GM21526 (cell line): Measurements from ENCODE around the gene DTL.
"Not testable (repeated sequence)": the region's sequence is repeated elsewhere in the genome, so short reads cannot be mapped to it uniquely, and the experiment has no call there.

Source experiments
- ATAC-seq: cut with Tn5 transposase; IDR thresholded peaks from one replicate; pipeline ENCODE4 v1.9.1; 2021; ENCODE audit warnings: moderate library complexity; ENCODE audit not compliant: unreplicated experiment, low FRiP score

DTL gene, protein sequence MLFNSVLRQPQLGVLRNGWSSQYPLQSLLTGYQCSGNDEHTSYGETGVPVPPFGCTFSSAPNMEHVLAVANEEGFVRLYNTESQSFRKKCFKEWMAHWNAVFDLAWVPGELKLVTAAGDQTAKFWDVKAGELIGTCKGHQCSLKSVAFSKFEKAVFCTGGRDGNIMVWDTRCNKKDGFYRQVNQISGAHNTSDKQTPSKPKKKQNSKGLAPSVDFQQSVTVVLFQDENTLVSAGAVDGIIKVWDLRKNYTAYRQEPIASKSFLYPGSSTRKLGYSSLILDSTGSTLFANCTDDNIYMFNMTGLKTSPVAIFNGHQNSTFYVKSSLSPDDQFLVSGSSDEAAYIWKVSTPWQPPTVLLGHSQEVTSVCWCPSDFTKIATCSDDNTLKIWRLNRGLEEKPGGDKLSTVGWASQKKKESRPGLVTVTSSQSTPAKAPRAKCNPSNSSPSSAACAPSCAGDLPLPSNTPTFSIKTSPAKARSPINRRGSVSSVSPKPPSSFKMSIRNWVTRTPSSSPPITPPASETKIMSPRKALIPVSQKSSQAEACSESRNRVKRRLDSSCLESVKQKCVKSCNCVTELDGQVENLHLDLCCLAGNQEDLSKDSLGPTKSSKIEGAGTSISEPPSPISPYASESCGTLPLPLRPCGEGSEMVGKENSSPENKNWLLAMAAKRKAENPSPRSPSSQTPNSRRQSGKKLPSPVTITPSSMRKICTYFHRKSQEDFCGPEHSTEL

DNA sequence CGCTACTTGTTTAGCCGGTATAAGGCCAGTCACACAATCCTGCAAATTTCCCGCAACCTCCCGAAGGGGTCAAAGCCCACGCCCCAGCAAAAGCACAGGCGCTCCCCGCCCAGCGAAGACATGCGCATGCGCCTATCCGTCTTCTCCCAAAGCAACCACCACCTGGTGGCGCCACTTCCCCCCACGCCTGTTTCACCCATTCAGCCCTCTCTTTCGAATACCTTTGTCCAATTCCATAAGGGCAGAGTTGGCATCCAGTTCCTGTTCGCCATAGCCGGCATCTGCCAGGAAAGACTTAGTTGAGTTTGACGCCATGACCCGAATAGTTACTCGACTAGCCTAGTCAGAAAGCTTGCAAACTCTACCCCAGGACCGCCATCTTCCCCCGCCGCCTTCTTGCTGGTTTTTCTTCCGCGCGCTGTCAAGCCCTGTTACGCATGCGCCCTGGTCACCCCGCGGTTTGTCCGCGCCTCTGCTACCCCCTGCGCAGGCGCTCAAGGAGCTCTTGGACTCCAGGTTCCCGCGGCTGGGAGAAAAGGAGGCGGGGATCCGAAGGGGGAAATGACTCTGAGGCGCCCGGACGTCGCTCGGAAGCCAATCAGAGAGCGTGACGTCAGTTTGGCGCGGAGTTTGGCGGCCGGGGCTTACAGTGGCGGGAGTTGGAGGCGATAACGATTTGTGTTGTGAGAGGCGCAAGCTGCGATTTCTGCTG, at the start of gene DTL, which contains the start of gene INTS7:
Gene DTL (plus strand): TSS at position 626 of the 712 bp plus-strand sequence. CDS start 143 bp downstream, outside the sequence.
Gene INTS7 (minus strand): TSS at position 435 of the 712 bp plus-strand sequence. CDS start 120 bp downstream, at position 315.
- peak; percentile 72 for ATAC-seq

DNA sequence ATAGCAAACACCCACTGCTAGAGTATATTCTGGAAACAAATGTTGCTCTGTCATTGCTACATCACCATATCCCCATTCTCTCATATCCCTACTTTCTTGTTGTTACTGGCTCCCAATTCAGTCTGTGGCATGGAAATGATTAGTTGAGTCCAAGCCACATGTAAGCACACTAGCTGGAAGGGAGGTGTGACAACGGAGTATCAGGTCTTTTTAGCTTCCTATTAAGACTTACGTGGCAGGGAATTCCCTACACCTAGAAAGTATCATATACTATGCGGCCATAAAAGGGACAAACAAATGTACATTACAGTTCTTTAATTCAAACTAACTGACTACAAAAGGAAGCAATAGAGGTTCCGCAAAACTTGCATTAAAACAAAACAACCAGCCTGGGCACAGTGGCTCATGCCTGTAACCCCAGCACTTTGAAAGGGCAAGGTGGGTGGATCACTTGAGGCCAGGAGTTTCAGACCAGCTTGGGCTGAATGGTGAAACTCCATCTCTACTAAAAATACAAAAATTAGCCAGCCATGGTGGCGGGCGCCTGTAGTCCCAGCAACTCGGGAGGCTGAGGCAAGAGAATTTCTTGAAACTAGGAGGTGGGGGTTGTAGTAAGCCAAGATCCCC, 48.8 kb upstream of the DTL start:
- ATAC-seq: no peak

GRCh38 chr1:211991695-211992094, 43.9 kb upstream of the DTL start:
- ATAC-seq: no peak

- not testable (repeated sequence) for ATAC-seq
Measured at GRCh38 chr1:211997426-211997825, 38.1 kb upstream of the DTL start.

- no peak for ATAC-seq
Measured at GRCh38 chr1:212002536-212002935, 33.0 kb upstream of the DTL start.

DNA sequence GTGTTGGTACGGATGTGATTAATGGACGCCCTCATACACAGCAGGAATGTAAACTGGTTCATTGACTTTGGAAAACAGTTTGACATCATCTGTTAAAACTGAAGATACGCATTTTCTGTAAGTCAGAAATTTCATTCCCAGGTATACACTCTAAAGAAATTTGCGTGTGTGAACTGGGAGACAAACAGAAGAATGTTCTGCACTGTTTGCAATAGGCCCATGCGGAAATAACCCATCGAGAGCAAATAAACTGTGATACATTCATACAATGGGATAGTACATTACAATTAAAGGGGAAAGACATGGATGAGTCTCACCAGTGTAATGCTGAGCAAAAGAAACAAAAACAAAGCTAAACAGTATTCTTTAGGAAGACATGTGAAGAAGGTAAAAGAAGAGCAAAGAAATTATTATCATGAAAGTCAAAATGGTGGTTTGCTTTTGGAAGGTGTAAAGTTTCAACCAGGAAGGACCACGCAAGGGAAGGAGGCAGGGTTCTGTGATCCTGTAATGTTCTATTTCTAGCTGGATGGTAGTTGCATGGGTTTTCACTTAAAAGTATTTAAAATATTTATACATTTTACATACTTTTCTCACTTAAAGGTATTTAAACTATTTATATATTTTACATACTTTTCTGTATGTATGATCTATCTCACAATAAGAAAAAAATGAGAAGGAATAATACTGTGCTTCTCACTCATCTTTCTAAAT, 30.5 kb upstream of the DTL start:
- ATAC-seq: no peak

DNA sequence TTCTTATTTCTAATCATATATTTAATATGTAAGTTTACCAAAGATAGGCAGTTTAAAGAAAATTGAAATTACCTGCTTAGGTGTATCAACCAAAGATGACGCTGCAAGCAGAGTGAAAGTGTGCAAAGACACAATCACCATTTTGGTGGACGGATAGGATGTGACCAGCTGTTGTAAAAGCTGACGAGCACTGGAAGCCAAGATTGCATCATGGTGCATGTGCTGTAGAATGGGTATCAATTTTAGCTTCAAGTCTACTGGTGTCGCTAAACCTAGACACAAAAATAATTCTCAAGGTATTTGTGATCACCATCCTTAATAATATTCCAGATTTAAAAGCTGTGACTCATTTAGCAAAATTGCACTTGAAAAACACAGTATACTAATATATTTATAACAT, 28.4 kb upstream of the DTL start:
- ATAC-seq: no peak

GRCh38 chr1:212007886-212008285, 27.7 kb upstream of the DTL start:
- no peak for ATAC-seq

- no peak for ATAC-seq
Measured at GRCh38 chr1:212009561-212009960, 26.0 kb upstream of the DTL start.

- no peak for ATAC-seq
Measured at GRCh38 chr1:212010004-212010403, 25.5 kb upstream of the DTL start.

DNA sequence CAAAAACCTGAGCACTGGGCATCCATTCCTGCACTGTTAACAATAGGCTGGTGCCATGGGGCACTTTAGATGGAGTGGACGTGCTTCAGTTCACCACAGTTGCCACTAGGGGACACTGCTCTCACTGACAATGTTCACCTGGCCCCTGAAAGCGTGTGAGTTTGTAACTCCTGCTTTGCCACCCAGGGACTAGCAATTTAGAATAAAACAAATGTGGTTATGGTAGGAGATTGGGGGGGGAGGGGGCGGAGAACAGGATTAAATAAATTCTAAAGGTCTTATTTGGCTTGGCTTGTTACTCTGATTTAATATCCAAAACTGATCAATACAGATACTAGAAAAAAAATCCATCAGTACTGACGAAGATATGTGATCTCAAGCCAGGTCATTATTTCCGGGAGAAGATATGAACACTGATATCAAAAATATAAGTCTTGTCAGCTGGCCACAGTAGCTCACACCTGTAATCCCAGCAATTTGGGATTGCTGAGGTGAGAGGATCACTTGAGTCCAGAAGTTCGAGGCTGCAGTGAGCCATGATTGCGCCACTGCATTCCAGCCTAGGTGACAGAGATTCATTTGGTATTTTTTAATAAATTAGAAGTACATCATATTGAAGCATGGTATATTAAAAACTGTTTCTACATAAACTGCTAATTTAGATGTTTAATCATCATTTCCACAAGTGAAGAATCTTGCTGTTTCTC, 23.4 kb upstream of the DTL start:
- peak; percentile 91 for ATAC-seq

- no peak for ATAC-seq
Measured at GRCh38 chr1:212013672-212014071, 21.9 kb upstream of the DTL start.

- ATAC-seq: no peak
Measured at GRCh38 chr1:212020975-212021374, 14.6 kb upstream of the DTL start.

GRCh38 chr1:212021563-212021962, 14.0 kb upstream of the DTL start:
- no peak for ATAC-seq

GRCh38 chr1:212022908-212023307, 12.6 kb upstream of the DTL start:
- ATAC-seq: not testable (repeated sequence)

DNA sequence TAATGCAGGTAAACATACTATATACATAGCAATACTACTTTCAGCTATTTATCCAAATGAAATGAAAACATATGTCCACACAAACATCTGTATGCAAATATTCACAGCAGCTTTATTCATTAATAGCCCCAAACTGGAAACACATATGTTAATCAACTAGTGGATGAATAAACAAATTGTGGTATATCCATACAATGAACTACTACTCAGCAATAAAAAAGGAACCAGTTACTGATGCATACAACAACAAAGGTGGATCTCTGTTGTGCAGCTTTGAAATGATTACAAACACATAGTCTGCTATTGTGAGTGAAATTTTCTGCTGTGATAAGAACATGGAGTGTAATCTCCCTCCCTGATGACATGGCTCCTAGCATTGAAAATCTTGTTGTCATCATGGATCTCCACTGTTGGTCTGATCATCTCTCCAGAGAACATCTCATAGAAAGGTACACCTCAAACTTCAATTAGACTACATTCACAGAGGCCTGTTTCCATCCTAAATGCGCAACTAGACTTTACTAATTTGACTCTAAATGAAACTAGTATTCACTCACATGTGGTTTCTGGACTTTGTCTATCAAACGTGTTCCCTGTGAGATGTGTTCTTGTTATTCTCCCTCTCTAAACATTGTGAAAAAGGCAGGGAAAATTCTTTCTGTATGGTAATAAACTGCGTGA, 10.9 kb upstream of the DTL start:
- no peak for ATAC-seq

DNA sequence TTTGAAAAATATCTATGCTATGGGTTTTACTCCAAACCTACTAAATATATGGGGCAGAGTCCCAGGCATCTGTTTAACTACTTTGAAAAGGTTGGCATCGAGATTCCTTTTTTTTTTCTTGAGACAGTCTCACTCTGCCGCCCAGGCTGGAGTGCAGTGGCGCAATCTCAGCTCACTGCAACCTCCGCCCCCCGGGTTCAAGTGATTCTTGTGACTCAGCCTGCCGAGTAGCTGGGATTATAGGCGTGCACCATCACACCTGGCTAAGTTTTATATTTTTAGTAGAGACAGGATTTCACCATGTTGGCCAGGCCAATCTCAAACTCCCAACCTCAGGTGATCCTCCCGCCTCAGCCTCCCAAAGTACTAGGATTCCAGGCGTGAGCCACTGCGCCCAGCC, 7.8 kb upstream of the DTL start:
- ATAC-seq: not testable (repeated sequence)

GRCh38 chr1:212030936-212031528, 4.5 kb upstream of the DTL start:
- no peak for ATAC-seq
